Tibial artery (tissue), 4 donors: ENCODE data around the gene PCARE.

Source experiments
- DNase-seq, 2 donors: peaks; one replicate each; pipeline ENCODE4 v3.0.0-alpha.2; 2019
- H3K27ac ChIP-seq, 2 donors: fragments of 200-600 bp; sonication (generic) in 1 of 2; 1 replicate in 1 of 2; 2 replicates in 1 of 2; pipeline ENCODE4 v1.5.1; 2018 to 2019; ENCODE audit warnings: mild to moderate bottlenecking in 1 of 2
- H3K27me3 ChIP-seq, 2 donors: fragments of 200-600 bp; sonication (generic) in 1 of 2; one replicate each; pipeline versions ENCODE4 v1.5.1 to v1.6.0; 2016 to 2019
- H3K36me3 ChIP-seq, 3 donors: fragments of 200-600 bp; sonication (generic) in 2 of 3; one replicate each; pipeline ENCODE4 v1.5.1; 2016 to 2019; ENCODE audit warnings: mild to moderate bottlenecking in 2 of 3
- H3K4me1 ChIP-seq, 4 donors: fragments of 200-600 bp; sonication (generic) in 2 of 4; 1 replicate in 3 of 4; 2 replicates in 1 of 4; pipeline ENCODE4 v1.5.1; 2016 to 2019
- H3K4me3 ChIP-seq, 2 donors: fragments of 200-600 bp; sonication (generic) in 1 of 2; 1 replicate in 1 of 2; 2 replicates in 1 of 2; pipeline ENCODE4 v1.5.1; 2018 to 2019; ENCODE audit warnings: mild to moderate bottlenecking in 2 of 2
- H3K9me3 ChIP-seq, 3 donors: fragments of 200-600 bp; sonication (generic) in 1 of 3; one replicate each; pipeline ENCODE4 v1.5.1; 2016 to 2019
- intact Hi-C: fragments of 100-400 bp; cut with DNase I; formaldehyde crosslinking; loops from one replicate; pipeline ENCODE4 v1.15.0; 2023; ENCODE audit warnings: low total_unique reads
- TF ChIP-seq, protein P1 (sequence below), 2 experiments: fragments of 200-600 bp in 1 of 2; fragments of 450-650 bp in 1 of 2; IDR thresholded peaks; one replicate each; pipeline ENCODE4 v1.5.1; 2017 to 2019; ENCODE audit warnings: antibody characterized with exemption in 2 of 2, mild to moderate bottlenecking in 1 of 2, moderate library complexity in 1 of 2

The PCARE gene

DNA sequence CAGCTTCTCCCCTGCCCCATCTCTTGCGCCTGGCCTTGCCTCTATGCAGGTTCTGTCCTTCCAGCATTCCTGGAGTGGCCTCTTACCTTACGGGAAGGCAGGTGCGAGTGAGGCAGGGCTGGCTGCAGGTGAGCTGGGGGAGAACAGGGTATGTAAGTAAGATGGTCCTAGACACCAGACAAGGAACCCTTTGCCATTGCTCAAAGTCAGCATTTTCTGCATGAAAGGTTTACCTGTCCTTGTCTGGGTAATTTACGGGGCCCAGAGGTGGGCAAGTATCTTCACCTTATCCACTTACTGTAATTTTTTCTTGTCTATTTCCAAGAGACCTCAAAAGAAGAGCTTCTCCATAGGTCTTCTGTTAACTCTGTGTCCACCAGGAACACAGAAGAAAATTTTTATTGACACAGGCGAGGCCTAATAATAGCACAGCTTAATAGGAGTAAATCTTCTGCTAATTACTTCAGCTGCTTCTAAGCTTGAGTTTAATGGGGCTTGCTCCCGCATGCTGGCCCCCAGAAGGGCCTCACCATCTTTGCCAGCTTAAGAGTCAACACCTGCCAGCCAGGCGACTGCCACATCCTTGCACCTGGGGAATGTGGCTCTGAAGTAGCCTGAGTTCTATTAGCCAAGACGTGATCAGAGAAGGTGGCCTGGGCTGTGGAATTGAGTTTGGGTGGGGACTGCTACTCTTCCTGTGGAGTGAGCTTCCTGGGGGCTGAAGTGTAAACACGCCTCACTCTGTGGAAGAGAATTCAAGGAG lies 27.1 kb downstream of the PCARE start:
- Histone ChIP-seq H3K36me3 (no peaks in the 10 kb centered on the region), H3K4me3 (no peak overlapping the region), H3K4me1 (peaks cover 0 to 4% (median 2%) of the 10 kb centered on the region in 4 donors), H3K27ac (no peak overlapping the region), H3K9me3 (no peaks in the 10 kb centered on the region), H3K27me3 (no peaks in the 10 kb centered on the region)
- intact Hi-C loops: no loop called here
- no peak for DNase-seq
- TF ChIP-seq, protein P1, sequence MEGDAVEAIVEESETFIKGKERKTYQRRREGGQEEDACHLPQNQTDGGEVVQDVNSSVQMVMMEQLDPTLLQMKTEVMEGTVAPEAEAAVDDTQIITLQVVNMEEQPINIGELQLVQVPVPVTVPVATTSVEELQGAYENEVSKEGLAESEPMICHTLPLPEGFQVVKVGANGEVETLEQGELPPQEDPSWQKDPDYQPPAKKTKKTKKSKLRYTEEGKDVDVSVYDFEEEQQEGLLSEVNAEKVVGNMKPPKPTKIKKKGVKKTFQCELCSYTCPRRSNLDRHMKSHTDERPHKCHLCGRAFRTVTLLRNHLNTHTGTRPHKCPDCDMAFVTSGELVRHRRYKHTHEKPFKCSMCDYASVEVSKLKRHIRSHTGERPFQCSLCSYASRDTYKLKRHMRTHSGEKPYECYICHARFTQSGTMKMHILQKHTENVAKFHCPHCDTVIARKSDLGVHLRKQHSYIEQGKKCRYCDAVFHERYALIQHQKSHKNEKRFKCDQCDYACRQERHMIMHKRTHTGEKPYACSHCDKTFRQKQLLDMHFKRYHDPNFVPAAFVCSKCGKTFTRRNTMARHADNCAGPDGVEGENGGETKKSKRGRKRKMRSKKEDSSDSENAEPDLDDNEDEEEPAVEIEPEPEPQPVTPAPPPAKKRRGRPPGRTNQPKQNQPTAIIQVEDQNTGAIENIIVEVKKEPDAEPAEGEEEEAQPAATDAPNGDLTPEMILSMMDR (IDR thresholded peaks at IDR 0.05): no peak

DNA sequence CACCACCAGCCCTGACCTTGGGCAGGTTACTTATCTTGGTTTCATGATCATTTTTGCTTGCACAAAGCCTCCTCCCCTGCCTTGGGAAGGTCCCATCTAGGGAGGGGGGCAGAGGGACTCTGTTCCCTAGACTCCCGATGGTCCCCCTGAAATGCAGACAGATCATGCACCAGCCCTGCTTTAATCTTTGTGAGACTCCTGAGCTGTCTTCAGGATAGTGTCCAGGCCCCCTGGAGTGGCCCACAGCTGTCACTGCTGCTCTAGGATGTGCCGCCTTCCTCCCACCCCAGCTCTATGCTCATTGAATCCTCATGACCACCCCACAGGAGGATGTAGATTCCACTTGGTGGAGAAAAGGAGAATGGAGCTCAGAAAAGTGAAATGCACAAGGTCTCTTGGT lies 28.0 kb downstream of the PCARE start:
- DNase-seq: no peak
- peaks cover 0 to 5% (median 2%) of the 10 kb centered on the region in 4 donors for H3K4me1 ChIP-seq
- H3K36me3 ChIP-seq: no peaks in the 10 kb centered on the region
- no peaks in the 10 kb centered on the region for H3K27me3 ChIP-seq
- TF ChIP-seq, protein P1 (IDR thresholded peaks at IDR 0.05): no peak
- no peak overlapping the region for H3K27ac ChIP-seq
- intact Hi-C loops: no loop called here
- no peak overlapping the region for H3K4me3 ChIP-seq
- no peaks in the 10 kb centered on the region for H3K9me3 ChIP-seq

DNA sequence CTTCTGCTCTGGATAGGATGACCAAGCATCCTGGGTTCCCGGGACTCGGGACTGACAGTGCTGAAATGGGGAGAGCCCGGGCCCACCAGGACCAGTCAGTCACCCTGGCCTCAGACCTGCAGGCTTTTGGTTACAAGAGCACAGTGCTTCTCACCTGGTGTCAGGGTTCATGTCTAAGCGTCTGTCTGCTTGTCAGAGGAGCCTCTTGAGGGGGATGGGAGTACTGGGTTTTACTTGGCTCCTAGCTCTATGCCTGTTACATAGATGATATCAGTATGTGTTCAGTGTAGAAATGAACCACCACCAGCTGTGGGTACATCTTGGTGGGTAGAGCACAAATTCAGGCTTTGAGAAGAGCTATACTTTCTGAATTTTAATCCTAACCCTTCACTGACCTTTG lies 29.9 kb downstream of the PCARE start:
- TF ChIP-seq, protein P1 (IDR thresholded peaks at IDR 0.05): no peak
- Histone ChIP-seq H3K36me3 (no peaks in the 10 kb centered on the region), H3K27ac (no peak overlapping the region), H3K27me3 (no peaks in the 10 kb centered on the region), H3K4me3 (no peak overlapping the region), H3K9me3 (no peaks in the 10 kb centered on the region), H3K4me1 (peaks cover 0 to 15% (median 8%) of the 10 kb centered on the region in 4 donors)
- intact Hi-C loops: no loop called here
- no peak for DNase-seq

DNA sequence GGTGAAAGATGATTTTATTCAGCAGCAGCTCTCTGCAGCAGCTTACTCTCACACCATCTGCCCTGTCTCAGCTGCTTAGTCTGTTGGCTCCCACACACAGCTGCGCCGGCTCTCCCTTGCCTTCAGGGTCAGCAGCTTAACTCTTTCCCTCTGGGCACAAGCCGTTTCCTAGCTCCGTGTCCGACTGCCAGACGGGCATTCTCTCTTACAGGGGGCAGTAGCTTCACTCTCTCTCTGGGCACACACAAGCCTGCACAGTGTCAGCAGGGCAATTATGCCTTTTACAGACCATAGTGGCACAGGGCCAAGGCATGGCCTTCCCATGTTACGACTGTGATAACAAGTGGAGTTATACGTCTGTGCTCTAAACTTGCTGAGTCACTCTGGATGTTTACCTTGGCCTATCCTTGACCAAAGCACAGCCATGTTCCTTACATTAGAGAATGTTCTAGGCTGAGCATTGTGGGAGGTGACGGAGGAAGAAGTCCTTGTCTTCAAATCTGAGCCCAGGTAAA lies 31.7 kb downstream of the PCARE start:
- intact Hi-C loops: no loop called here
- no peak for DNase-seq
- H3K4me1 ChIP-seq: peaks cover 0 to 19% (median 11%) of the 10 kb centered on the region in 4 donors
- H3K36me3 ChIP-seq: no peaks in the 10 kb centered on the region
- no peak overlapping the region for H3K27ac ChIP-seq
- H3K27me3 ChIP-seq: no peaks in the 10 kb centered on the region
- no peaks in the 10 kb centered on the region for H3K9me3 ChIP-seq
- no peak overlapping the region for H3K4me3 ChIP-seq
- TF ChIP-seq, protein P1 (IDR thresholded peaks at IDR 0.05): no peak

DNA sequence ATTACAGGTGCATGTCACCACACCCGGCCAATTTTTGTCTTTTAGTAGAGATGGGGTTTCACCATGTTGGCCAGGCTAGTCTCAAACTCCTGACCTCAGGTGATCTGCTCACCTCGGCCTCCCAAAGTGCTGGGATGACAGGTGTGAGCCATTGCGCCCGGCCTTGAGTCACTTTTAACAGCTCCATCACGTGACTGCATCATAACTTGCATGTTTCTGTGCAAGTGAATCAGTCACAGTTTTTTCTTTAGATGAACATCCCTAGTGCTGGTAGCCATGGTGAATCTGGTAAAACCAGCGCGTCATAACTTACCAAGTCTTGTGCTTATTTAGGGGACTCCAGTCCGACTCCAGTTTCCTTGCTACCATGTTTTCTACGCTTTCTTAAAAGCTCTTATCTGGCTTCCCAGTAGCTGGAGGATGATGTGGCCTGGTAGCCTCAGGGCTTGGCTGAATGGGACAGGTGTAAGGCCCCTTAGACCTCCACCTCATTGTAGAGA lies 33.1 kb downstream of the PCARE start:
- TF ChIP-seq, protein P1 (IDR thresholded peaks at IDR 0.05): no peak
- intact Hi-C loops: no loop called here
- peaks cover 0 to 19% (median 11%) of the 10 kb centered on the region in 4 donors for H3K4me1 ChIP-seq

More for the DNA sequence above, 33.1 kb downstream of the PCARE start:
- Histone ChIP-seq H3K4me3 (no peak overlapping the region), H3K27me3 (no peaks in the 10 kb centered on the region), H3K9me3 (no peaks in the 10 kb centered on the region), H3K36me3 (no peaks in the 10 kb centered on the region), H3K27ac (no peak overlapping the region)
- DNase-seq: no peak
